ENCODE results near the gene GDI2.
"Not testable (repeated sequence)": the region's sequence is repeated elsewhere in the genome, so short reads cannot be mapped to it uniquely, and the experiment has no call there.

GDI2 gene

DNA sequence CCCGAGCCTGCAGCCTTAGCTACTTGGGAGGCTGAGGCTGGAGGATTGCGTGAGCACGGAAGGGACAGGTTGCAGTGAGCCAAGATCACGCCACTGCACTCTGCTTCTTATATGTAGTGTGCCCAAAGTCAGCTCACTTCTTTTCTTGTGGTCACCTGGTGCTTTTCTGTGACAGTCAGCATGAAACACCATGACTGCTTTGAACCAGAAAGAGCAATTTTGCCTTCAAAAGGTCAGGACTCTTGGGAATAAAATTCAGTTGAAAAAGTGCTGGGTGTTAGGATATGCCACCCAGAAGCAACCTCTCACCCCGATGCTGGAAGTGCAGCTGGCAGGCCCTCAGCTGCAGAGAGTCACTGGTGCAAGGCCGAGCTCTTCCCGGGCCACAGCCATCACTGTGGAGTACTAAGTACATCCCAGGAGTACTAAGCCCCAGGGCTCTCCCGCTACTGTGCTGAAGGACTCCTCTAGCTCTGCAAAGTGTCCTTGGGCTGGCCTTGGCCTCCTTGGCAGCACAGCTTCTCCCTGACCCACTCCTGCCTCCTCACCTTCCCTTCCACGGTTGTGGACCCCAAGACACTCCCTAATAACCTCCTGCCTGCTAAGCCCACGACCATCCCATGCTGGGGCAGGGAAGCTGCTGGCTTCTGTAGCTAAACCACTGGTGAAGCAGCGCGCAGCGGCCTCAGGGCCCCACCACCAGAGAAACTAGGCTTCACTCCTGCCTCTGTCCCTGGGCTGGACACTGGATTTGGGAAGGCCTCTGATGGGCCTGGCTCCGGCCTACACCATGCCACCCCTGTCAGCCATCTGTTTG lies 17.6 kb upstream of the GDI2 start:
- Histone ChIP-seq H3K4me2 (ENCODE audit: low read length) (no peak overlapping the region), H3K4me1 (ENCODE audit: low read length) (no peaks in the 10 kb centered on the region), H3K27me3 (ENCODE audit: low read depth, low read length) (no peaks in the 10 kb centered on the region), H3K36me3 (replicated peaks; ENCODE audit: low read depth, low read length) (no peaks in the 10 kb centered on the region), H3K4me3 (ENCODE audit: low read length) (no peak overlapping the region), H3K9me3 (ENCODE audit: insufficient read depth, low read length) (no peaks in the 10 kb centered on the region), H4K20me1 (ENCODE audit: insufficient read depth, low read length) (no peaks in the 10 kb centered on the region), H2AFZ (ENCODE audit: low read depth, low read length) (no peak overlapping the region), H3K27ac (ENCODE audit: low read length) (no peak overlapping the region), H3K9ac (ENCODE audit: low read length) (no peak overlapping the region), H3K79me2 (ENCODE audit: low read length) (no peaks in the 10 kb centered on the region)
- TF ChIP-seq CTCF (IDR thresholded peaks at IDR 0.05; ENCODE audit: low read depth, low read length) = no peak
- TF ChIP-seq EZH2phosphoT487 (IDR thresholded peaks at IDR 0.05; ENCODE audit: low read depth) = no peak

- Histone ChIP-seq H3K4me3 (ENCODE audit: low read length) (no peak overlapping the region), H2AFZ (ENCODE audit: low read depth, low read length) (no peak overlapping the region)
- no peak for TF ChIP-seq CTCF (IDR thresholded peaks at IDR 0.05; ENCODE audit: low read depth, low read length)
- no peak for TF ChIP-seq EZH2phosphoT487 (IDR thresholded peaks at IDR 0.05; ENCODE audit: low read depth)
These were observed 16.0 kb upstream of the GDI2 start for GRCh38 chr10:5829267-5829666.

DNA sequence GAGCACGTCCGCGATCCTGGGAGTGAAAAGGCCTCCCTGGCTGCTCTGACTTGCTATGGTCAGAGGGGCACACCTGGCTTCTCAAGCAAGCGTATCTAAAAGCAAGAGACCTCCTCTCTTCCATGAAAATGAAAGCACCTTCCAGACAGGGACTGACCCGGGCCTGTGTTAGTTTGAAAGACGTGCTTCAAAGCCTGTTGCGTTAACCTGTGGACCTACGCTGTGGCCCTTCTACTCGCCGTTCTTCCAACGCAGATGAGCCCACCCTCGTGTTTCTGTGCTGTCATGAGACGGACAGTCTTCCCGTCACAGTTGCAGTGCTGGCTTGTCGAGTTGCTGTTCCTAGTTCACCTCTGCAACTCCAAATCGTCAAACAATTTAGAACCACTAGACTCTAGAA lies 15.5 kb upstream of the GDI2 start:
- Histone ChIP-seq H3K4me3 (ENCODE audit: low read length) (no peak overlapping the region), H3K36me3 (replicated peaks; ENCODE audit: low read depth, low read length) (no peaks in the 10 kb centered on the region), H3K9me3 (ENCODE audit: insufficient read depth, low read length) (no peaks in the 10 kb centered on the region), H3K27me3 (ENCODE audit: low read depth, low read length) (no peaks in the 10 kb centered on the region), H3K4me1 (ENCODE audit: low read length) (no peaks in the 10 kb centered on the region), H4K20me1 (ENCODE audit: insufficient read depth, low read length) (no peaks in the 10 kb centered on the region), H3K9ac (ENCODE audit: low read length) (no peak overlapping the region), H2AFZ (ENCODE audit: low read depth, low read length) (no peak overlapping the region), H3K27ac (ENCODE audit: low read length) (no peak overlapping the region), H3K79me2 (ENCODE audit: low read length) (no peaks in the 10 kb centered on the region), H3K4me2 (ENCODE audit: low read length) (no peak overlapping the region)
- TF ChIP-seq EZH2phosphoT487 (IDR thresholded peaks at IDR 0.05; ENCODE audit: low read depth) (no peak), CTCF (IDR thresholded peaks at IDR 0.05; ENCODE audit: low read depth, low read length) (no peak)

More at GRCh38 chr10:5829267-5829666, 16.0 kb upstream of the GDI2 start:
- no peaks in the 10 kb centered on the region for H3K36me3 ChIP-seq (replicated peaks; ENCODE audit: low read depth, low read length)
- H3K9me3 ChIP-seq (ENCODE audit: insufficient read depth, low read length) = no peaks in the 10 kb centered on the region
- no peak overlapping the region for H3K27ac ChIP-seq (ENCODE audit: low read length)
- H3K27me3 ChIP-seq (ENCODE audit: low read depth, low read length) = no peaks in the 10 kb centered on the region
- H4K20me1 ChIP-seq (ENCODE audit: insufficient read depth, low read length) = no peaks in the 10 kb centered on the region
- H3K9ac ChIP-seq (ENCODE audit: low read length) = no peak overlapping the region
- H3K4me1 ChIP-seq (ENCODE audit: low read length) = no peaks in the 10 kb centered on the region
- H3K4me2 ChIP-seq (ENCODE audit: low read length) = no peak overlapping the region
- H3K79me2 ChIP-seq (ENCODE audit: low read length) = no peaks in the 10 kb centered on the region

GRCh38 chr10:5827841-5828240 lies 14.6 kb upstream of the GDI2 start:
- no peak overlapping the region for H3K4me3 ChIP-seq (ENCODE audit: low read length)
- H3K9ac ChIP-seq (ENCODE audit: low read length) = no peak overlapping the region

GRCh38 chr10:5826511-5826910 lies 13.3 kb upstream of the GDI2 start:
- H4K20me1 ChIP-seq (ENCODE audit: insufficient read depth, low read length); H2AFZ ChIP-seq (ENCODE audit: low read depth, low read length); H3K9me3 ChIP-seq (ENCODE audit: insufficient read depth, low read length); H3K79me2 ChIP-seq (ENCODE audit: low read length); H3K27ac ChIP-seq (ENCODE audit: low read length); H3K4me1 ChIP-seq (ENCODE audit: low read length); H3K9ac ChIP-seq (ENCODE audit: low read length); H3K4me3 ChIP-seq (ENCODE audit: low read length); H3K4me2 ChIP-seq (ENCODE audit: low read length); H3K27me3 ChIP-seq (ENCODE audit: low read depth, low read length); H3K36me3 ChIP-seq (replicated peaks; ENCODE audit: low read depth, low read length): not testable (repeated sequence)

More at GRCh38 chr10:5827841-5828240, 14.6 kb upstream of the GDI2 start:
- no peaks in the 10 kb centered on the region for H3K27me3 ChIP-seq (ENCODE audit: low read depth, low read length)
- H3K79me2 ChIP-seq (ENCODE audit: low read length) = no peaks in the 10 kb centered on the region
- TF ChIP-seq CTCF (IDR thresholded peaks at IDR 0.05; ENCODE audit: low read depth, low read length) = no peak
- no peak for TF ChIP-seq EZH2phosphoT487 (IDR thresholded peaks at IDR 0.05; ENCODE audit: low read depth)
- H3K4me2 ChIP-seq (ENCODE audit: low read length) = no peak overlapping the region
- no peaks in the 10 kb centered on the region for H3K36me3 ChIP-seq (replicated peaks; ENCODE audit: low read depth, low read length)
- no peak overlapping the region for H2AFZ ChIP-seq (ENCODE audit: low read depth, low read length)
- no peaks in the 10 kb centered on the region for H4K20me1 ChIP-seq (ENCODE audit: insufficient read depth, low read length)
- no peaks in the 10 kb centered on the region for H3K9me3 ChIP-seq (ENCODE audit: insufficient read depth, low read length)
- H3K4me1 ChIP-seq (ENCODE audit: low read length) = no peaks in the 10 kb centered on the region
- no peak overlapping the region for H3K27ac ChIP-seq (ENCODE audit: low read length)
